GM13977 (cell line): ENCODE results near the gene GALNS.

Experiments
- DNase-seq: peaks from one replicate; pipeline ENCODE4 v3.0.0; 2012; ENCODE audit warnings: low spot score
- CTCF ChIP-seq: IDR thresholded peaks from 2 replicates; pipeline ENCODE4 v1.5.1; 2012; ENCODE audit warnings: mild to moderate bottlenecking, control low read depth; ENCODE audit not compliant: insufficient read depth; ENCODE audit errors: extremely low read depth, missing control alignments
- in situ Hi-C: fragments of 300-500 bp; cut with MboI; formaldehyde crosslinking; loops from one replicate; pipeline ENCODE4 v1.12.0; 2022; ENCODE audit warnings: low sequenced_read_pairs, low pct_unique_long_range_greater_than_20kb, mixed read lengths, inconsistent platforms; ENCODE audit not compliant: unreplicated experiment

Gene GALNS

DNA sequence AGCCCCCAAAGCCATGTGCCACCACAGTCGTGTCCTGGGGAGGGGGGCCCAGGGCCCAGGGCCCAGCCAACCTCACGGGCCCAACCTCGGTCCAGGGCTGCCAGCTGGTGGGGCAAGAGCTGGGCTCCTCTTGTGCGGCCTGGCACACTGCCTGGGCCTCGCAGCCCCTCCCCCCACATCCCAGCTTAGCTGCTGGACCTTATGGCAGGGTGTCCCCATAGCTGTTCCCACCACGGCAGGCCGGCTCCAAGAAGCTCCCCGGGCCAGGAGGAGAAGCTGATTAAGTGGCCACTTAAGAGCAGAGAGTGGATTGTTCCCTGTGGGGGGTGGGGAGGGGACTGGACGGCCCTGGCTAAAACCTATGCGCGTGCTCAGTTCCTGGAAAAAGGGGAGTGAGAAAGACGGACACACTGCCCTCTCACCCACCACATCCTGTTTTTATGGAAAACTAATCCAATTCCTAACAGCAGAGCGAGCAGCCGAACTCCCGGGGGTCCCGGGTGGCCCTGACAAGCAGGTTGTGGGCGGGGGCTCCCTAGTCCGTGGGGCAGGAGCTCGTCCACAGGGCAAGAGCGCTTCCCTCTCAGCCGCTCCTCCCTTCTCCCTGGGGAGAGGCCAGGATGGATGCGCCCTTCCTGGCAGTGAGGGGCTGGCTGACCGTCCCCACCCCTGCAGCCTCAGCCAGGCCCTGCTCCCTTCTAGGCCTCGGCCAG, 88.5 kb downstream of the GALNS start:
- DNase-seq, result no peak
- in situ Hi-C loops, result no loop called here
- no peak for TF ChIP-seq CTCF

DNA sequence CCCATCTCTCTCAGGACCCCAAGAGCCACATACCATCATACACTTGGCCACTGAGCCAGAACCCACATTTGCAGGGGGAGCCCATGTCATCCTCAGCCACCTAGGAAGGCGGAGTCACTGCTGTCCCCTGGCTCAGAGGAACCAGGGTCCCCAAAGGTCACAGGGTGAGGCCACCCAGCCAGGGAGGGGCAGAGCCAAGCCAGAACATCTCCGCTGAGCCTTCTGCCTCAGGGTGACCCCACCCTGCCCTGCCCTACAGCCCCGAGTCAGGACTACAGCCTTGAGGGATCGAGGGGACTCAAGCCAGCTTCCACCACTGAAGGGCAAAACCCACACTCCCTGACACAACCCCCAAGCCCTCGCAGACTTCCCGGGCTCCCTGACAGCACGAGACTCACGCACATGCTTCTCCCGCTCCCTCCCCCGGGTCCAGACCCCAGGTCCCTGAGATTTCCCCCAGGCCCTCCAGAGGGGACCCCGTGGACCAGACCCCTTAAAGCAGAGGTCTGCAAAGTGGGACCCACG, 89.1 kb downstream of the GALNS start:
- TF ChIP-seq CTCF, result no peak
- no peak for DNase-seq
- in situ Hi-C loops, result no loop called here

- no peak for TF ChIP-seq CTCF
- in situ Hi-C loops, result no loop called here
- DNase-seq, result no peak
Measured at GRCh38 chr16:88766975-88767374, 89.8 kb downstream of the GALNS start.

GRCh38 chr16:88764913-88765349, 91.8 kb downstream of the GALNS start:
- DNase-seq, result no peak
- in situ Hi-C loops, result no loop called here
- TF ChIP-seq CTCF, result no peak

DNA sequence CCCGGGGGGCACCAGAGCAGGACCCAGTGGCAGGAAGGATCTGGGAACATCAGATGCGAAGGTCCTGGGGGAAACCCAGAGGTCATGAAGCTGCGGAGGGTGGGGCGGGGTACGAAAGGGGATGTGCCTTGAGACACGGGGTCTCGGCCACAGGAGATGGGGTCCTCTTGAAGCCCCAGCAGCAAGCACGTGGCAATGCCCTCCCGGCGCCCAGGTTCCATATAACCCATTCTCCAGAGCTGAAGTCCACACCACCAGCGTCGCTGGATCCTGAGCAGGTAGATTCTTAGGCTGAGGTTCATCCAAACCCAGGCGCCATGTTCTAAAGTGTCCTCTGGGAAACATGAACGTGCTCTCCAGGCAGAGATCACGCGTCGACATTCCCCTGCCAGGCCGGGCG, 92.7 kb downstream of the GALNS start:
- no peak for DNase-seq
- no peak for TF ChIP-seq CTCF
- in situ Hi-C loops, result no loop called here
